Measurements from ENCODE around the gene ATP23.

The ATP23 gene

DNA sequence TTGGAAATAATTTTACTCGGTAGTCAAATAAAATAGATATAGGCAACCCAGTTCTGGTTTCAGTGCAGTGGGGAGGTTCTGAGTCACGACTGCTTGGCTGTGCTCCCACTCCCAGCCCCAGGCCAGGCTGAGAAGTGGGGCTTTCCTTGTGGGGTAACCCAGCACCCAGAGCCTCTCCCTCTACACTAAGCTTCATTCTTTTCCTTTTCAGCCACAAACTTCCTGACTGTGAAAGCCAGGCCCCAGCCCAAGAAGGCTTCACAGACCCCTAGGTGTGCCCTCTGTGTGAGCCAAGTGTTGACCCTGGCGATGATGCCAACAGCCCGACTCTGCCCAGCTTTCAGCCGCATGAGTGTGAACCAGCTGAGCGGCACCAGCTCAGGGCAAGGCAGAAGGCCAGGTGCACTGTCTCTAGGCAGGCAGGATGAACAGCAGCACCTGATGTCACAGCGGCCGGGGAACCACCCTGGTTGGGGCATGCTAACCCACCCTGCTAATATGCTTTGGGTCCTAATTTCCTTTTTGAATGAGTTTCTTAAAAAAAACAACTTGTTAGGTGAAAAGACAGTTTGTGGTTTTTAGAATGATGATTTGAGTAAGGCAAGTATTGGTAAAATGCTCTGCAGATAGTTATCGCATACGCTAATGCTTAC, 42.2 kb upstream of the ATP23 start:
- H3K4me3 ChIP-seq (ENCODE audit: low read depth, low read length), result no peak overlapping the region
- no peaks in the 10 kb centered on the region for H3K36me3 ChIP-seq (ENCODE audit: control insufficient read depth, insufficient read depth, low read length)
- peaks cover 14% of the 10 kb centered on the region for H3K27me3 ChIP-seq (ENCODE audit: control insufficient read depth, insufficient read depth, low read length)
- H3K9ac ChIP-seq (ENCODE audit: low read depth, low read length), result no peak overlapping the region
- H3K4me1 ChIP-seq (ENCODE audit: control insufficient read depth, insufficient read depth, low read length), result peaks cover 16% of the 10 kb centered on the region
- H3K9me3 ChIP-seq (ENCODE audit: control insufficient read depth, insufficient read depth, low read length), result no peaks in the 10 kb centered on the region

DNA sequence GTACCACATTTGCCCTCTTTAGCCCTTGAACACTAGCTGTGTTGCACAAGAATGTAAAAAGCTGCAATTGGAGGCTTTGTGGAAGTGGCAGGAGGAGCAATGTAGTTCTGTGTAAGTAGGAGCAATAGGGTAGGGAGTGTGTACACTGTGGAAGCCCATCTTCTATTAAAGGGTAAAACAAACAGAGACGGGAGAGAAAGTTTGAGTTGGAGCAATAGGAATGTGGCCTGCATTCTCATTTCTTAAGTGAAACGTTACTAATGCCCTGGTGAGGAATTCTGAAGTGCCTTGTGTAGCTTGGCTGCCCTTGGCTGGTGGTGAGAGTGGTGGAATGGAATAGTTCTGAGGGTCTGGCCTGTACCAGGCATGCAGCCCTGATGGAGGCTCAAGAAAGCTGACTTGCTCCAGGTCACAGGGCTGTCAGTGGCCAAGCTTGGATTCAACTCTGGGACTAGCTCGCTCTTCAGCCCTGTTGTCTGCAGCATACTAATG, 38.8 kb upstream of the ATP23 start:
- Histone ChIP-seq H3K9ac (ENCODE audit: low read depth, low read length) (no peak overlapping the region), H3K4me1 (ENCODE audit: control insufficient read depth, insufficient read depth, low read length) (no peaks in the 10 kb centered on the region), H3K4me3 (ENCODE audit: low read depth, low read length) (no peak overlapping the region), H3K9me3 (ENCODE audit: control insufficient read depth, insufficient read depth, low read length) (no peaks in the 10 kb centered on the region), H3K36me3 (ENCODE audit: control insufficient read depth, insufficient read depth, low read length) (no peaks in the 10 kb centered on the region), H3K27me3 (ENCODE audit: control insufficient read depth, insufficient read depth, low read length) (peaks cover 11% of the 10 kb centered on the region)

DNA sequence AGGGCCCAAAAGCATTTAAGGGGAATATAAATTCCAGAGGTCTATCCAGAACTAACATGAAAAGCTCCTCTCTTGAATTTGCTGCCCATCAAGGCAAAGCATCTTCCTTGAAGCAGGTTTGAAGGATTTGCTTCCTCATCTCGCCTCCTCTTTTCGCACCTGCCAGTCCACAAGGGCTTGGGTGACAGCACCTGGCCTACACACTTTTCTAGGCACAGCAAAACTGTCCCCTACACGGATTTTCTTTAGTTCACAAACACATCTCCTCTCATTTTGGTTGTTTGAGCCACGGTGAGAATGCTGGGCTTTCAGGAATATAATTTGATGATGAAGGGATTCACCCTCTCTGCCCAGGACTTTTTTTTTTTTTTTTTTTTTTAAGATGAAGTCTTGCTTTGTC, 36.9 kb upstream of the ATP23 start:
- Histone ChIP-seq H3K36me3 (ENCODE audit: control insufficient read depth, insufficient read depth, low read length) (no peaks in the 10 kb centered on the region), H3K4me1 (ENCODE audit: control insufficient read depth, insufficient read depth, low read length) (no peaks in the 10 kb centered on the region), H3K9ac (ENCODE audit: low read depth, low read length) (no peak overlapping the region), H3K27me3 (ENCODE audit: control insufficient read depth, insufficient read depth, low read length) (peaks cover 2% of the 10 kb centered on the region), H3K9me3 (ENCODE audit: control insufficient read depth, insufficient read depth, low read length) (no peaks in the 10 kb centered on the region), H3K4me3 (ENCODE audit: low read depth, low read length) (no peak overlapping the region)

DNA sequence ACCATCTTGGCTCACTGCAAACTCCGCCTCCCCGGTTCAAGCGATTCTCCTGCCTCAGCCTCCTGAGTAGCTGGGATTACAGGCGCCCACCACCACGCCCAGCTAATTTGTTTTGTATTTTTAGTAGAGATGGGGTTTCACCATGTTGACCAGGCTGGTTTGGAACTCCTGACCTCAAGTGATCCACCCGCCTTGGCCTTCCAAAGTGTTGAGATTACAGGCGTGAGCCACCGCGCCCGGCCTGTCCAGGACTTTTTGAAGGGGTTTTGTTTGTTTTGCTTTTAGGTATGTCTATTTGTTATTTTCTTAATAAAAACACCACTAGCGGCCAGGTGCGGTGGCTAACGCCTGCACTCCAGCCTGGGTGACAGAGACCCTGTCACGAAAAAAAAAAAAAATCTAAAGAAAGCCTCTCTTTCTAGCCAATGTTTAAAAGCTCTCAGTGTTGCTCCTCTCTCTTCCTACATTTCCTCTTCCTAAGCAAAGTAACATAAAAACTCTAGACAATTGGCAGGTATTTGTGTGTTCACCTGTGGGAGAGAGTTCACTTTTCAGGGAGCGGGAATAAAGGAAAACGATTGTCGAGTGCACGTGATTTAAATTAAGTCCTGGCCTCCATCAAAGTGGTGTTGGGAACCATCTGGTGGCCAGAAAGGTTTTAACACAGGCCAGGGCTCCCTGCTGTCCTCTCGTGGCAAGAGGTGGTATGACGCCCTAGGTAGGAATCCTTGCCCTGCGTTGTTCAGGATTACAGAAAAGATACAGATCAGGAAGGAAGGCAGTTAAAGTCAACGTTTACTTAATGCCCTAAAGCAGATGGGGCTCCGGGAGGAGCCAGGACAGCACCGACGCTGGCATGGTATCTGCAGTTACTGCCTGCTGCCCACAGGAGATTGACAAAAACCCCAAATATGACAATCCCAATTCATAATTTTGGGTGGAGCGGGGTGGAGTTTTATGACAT, 36.2 kb upstream of the ATP23 start:
- no peaks in the 10 kb centered on the region for H3K4me1 ChIP-seq (ENCODE audit: control insufficient read depth, insufficient read depth, low read length)
- H3K9me3 ChIP-seq (ENCODE audit: control insufficient read depth, insufficient read depth, low read length), result no peaks in the 10 kb centered on the region
- H3K36me3 ChIP-seq (ENCODE audit: control insufficient read depth, insufficient read depth, low read length), result no peaks in the 10 kb centered on the region
- H3K9ac ChIP-seq (ENCODE audit: low read depth, low read length), result no peak overlapping the region
- peaks cover 2% of the 10 kb centered on the region for H3K27me3 ChIP-seq (ENCODE audit: control insufficient read depth, insufficient read depth, low read length)
- no peak overlapping the region for H3K4me3 ChIP-seq (ENCODE audit: low read depth, low read length)

DNA sequence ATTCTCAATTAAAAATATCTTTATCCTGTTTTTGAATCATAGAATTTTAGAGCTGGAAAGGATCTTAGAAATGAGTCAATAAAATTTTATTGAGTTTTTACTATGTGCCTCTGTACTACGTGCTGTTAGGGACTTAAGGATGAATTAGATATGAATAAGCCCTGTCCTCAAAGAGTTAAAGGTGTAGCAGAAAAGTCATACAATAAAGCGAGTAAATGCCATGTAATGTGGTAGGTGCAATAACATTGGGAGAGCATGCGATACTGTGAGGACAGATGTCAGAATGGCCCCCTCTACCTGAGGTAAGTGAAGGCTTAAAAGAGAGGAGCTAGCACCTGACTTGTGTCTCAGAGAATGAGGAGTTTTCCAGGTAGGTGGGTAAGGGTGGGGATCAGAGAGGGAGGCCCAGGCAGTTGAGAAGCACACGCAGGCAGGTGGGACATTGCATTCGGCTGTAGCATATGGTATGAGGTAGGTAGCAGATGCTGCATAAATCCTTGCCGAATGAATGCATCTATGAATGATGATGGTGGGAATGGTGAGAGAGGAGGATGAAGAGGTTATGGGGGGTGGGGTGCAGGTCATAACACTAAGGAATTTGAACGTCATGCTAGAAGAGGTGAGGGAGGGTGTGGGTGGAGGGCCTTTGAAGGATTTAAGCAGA, 35.4 kb upstream of the ATP23 start:
- H3K27me3 ChIP-seq (ENCODE audit: control insufficient read depth, insufficient read depth, low read length), result peaks cover 2% of the 10 kb centered on the region
- no peak overlapping the region for H3K4me3 ChIP-seq (ENCODE audit: low read depth, low read length)
- H3K4me1 ChIP-seq (ENCODE audit: control insufficient read depth, insufficient read depth, low read length), result no peaks in the 10 kb centered on the region
- no peaks in the 10 kb centered on the region for H3K9me3 ChIP-seq (ENCODE audit: control insufficient read depth, insufficient read depth, low read length)
- no peaks in the 10 kb centered on the region for H3K36me3 ChIP-seq (ENCODE audit: control insufficient read depth, insufficient read depth, low read length)
- H3K9ac ChIP-seq (ENCODE audit: low read depth, low read length), result no peak overlapping the region

DNA sequence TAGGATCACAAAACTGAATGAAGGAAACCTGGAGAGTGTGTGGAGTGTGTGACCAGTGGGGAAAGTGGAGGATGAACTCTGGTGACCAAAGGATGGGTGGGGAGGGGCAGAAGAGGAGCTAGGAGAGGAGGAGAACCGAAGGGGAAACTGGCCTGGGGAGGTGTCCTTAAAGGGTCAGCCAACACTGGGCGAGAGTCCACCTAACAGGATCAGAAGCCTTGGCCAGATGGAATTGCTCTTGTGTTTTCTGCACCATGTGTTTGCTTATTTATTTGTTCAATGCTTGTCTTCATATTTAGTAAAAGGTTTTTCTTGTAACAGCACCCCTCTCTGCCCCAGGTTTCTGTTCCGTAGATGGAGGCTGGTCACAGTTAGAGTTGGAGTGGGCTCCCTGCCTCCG, 34.5 kb upstream of the ATP23 start:
- Histone ChIP-seq H3K9me3 (ENCODE audit: control insufficient read depth, insufficient read depth, low read length) (no peaks in the 10 kb centered on the region), H3K27me3 (ENCODE audit: control insufficient read depth, insufficient read depth, low read length) (peaks cover 2% of the 10 kb centered on the region), H3K36me3 (ENCODE audit: control insufficient read depth, insufficient read depth, low read length) (no peaks in the 10 kb centered on the region), H3K4me1 (ENCODE audit: control insufficient read depth, insufficient read depth, low read length) (no peaks in the 10 kb centered on the region), H3K4me3 (ENCODE audit: low read depth, low read length) (no peak overlapping the region), H3K9ac (ENCODE audit: low read depth, low read length) (no peak overlapping the region)

DNA sequence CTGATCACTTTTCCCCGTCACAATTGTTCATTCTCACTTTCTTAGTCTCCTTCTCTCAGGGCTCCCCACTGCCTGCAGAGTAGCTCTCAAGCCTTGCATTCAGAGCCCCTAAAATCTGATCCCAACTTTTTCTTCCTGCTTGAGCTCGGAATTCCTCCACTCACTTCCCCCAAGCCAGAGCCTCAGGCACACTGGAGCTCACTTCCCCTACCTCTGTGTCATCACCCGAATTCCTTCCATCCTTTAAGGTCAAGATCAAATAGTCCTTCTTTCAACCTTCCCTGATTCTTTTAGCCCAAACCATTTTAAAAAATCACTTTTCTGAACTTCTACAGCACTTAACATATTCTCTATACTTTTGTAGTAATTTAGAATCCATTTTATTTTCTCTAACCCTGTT, 34.1 kb upstream of the ATP23 start:
- Histone ChIP-seq H3K4me1 (ENCODE audit: control insufficient read depth, insufficient read depth, low read length) (no peaks in the 10 kb centered on the region), H3K27me3 (ENCODE audit: control insufficient read depth, insufficient read depth, low read length) (peaks cover 2% of the 10 kb centered on the region), H3K9ac (ENCODE audit: low read depth, low read length) (no peak overlapping the region), H3K36me3 (ENCODE audit: control insufficient read depth, insufficient read depth, low read length) (no peaks in the 10 kb centered on the region), H3K9me3 (ENCODE audit: control insufficient read depth, insufficient read depth, low read length) (no peaks in the 10 kb centered on the region), H3K4me3 (ENCODE audit: low read depth, low read length) (no peak overlapping the region)

DNA sequence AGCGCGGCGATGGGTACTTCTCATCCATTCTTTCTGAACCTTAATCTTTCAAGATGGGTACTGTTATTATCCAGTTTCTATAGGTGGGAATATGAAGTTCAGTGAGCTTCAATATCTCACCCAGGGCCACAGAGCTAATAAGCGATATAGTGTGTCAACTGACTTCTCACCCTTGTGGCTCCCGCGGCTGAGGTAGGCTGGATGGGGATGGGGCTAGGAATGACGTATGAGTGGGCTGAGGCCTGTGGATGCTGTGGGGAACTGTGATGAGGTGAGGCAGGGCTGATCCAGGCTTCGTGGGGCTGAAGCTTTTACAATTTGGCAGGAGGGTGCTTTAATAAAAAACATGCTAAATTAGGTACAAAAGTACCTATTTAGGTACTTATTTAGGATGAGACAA, 32.9 kb upstream of the ATP23 start:
- Histone ChIP-seq H3K27me3 (ENCODE audit: control insufficient read depth, insufficient read depth, low read length) (peaks cover 2% of the 10 kb centered on the region), H3K9ac (ENCODE audit: low read depth, low read length) (no peak overlapping the region), H3K4me1 (ENCODE audit: control insufficient read depth, insufficient read depth, low read length) (no peaks in the 10 kb centered on the region), H3K36me3 (ENCODE audit: control insufficient read depth, insufficient read depth, low read length) (no peaks in the 10 kb centered on the region), H3K9me3 (ENCODE audit: control insufficient read depth, insufficient read depth, low read length) (no peaks in the 10 kb centered on the region), H3K4me3 (ENCODE audit: low read depth, low read length) (no peak overlapping the region)

DNA sequence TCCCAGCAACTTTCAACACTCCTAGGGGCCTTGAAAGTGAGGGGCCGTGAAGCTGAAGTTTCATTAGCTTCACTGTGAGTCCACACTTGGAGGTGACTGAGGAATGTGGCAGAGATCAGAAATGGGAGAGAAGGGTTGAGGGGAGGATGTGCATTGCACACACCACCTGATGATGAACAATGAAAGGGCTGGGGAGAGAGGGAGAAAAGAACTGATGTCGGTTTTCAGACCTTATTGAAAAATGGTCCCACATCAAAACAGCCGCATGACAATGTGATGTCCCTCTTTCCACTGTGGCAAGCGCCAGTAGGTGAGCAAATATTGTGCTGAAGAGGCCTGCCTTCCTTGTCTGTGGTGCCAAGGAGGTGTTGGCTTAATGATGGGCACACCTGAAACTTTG, 32.3 kb upstream of the ATP23 start:
- Histone ChIP-seq H3K9me3 (ENCODE audit: control insufficient read depth, insufficient read depth, low read length) (no peaks in the 10 kb centered on the region), H3K36me3 (ENCODE audit: control insufficient read depth, insufficient read depth, low read length) (no peaks in the 10 kb centered on the region), H3K27me3 (ENCODE audit: control insufficient read depth, insufficient read depth, low read length) (peaks cover 2% of the 10 kb centered on the region), H3K9ac (ENCODE audit: low read depth, low read length) (no peak overlapping the region), H3K4me1 (ENCODE audit: control insufficient read depth, insufficient read depth, low read length) (no peaks in the 10 kb centered on the region), H3K4me3 (ENCODE audit: low read depth, low read length) (no peak overlapping the region)

DNA sequence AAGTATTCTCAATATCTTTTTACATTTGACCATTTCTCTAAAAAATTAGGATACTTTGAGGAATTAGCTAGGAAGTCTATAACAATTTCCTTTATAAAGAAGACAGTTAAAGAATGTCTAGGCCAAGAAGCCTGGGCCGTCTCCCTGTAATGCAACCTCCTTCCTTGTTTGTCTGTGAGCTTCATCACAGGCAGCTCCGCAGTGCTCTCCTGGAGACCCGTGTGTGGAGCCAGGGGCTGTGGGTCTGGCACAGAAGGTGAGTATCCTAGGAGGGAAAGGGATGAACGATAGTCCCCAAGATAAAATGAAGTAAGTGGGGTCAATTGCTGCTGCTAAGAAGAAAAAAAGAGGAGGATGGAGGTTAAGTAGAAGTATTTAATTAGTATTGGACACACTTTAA, 31.8 kb upstream of the ATP23 start:
- no peaks in the 10 kb centered on the region for H3K9me3 ChIP-seq (ENCODE audit: control insufficient read depth, insufficient read depth, low read length)
- no peaks in the 10 kb centered on the region for H3K4me1 ChIP-seq (ENCODE audit: control insufficient read depth, insufficient read depth, low read length)
- no peak overlapping the region for H3K4me3 ChIP-seq (ENCODE audit: low read depth, low read length)
- H3K36me3 ChIP-seq (ENCODE audit: control insufficient read depth, insufficient read depth, low read length), result no peaks in the 10 kb centered on the region
- H3K9ac ChIP-seq (ENCODE audit: low read depth, low read length), result no peak overlapping the region
- no peaks in the 10 kb centered on the region for H3K27me3 ChIP-seq (ENCODE audit: control insufficient read depth, insufficient read depth, low read length)

DNA sequence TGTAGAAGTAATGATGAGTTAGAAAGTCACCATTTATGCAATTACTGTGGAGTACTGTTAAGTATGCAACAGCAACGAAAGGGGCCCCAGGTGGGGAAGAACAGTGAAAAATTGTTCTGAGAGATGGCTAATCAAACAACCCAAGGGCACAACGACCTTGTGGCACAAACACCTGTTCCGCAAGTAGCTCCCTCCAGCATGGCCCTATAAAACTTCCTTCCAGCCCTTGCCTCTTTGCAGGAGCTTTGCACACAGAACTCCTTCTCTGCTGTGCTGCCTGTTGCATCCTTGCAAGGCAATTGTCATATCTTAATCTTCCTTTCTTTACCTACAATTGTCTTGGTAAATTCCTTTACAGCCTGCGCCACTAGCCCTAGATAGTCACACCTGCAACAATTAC, 23.2 kb upstream of the ATP23 start:
- Histone ChIP-seq H3K36me3 (ENCODE audit: control insufficient read depth, insufficient read depth, low read length) (no peaks in the 10 kb centered on the region), H3K4me1 (ENCODE audit: control insufficient read depth, insufficient read depth, low read length) (peaks cover 2% of the 10 kb centered on the region), H3K27me3 (ENCODE audit: control insufficient read depth, insufficient read depth, low read length) (no peaks in the 10 kb centered on the region), H3K9ac (ENCODE audit: low read depth, low read length) (no peak overlapping the region), H3K9me3 (ENCODE audit: control insufficient read depth, insufficient read depth, low read length) (no peaks in the 10 kb centered on the region), H3K4me3 (ENCODE audit: low read depth, low read length) (no peak overlapping the region)

All from iPS-15b (cell line).